Fibroblast of lung (primary cell): ENCODE results near the gene ABCA7. TPM values are rescaled to one million over a fixed set of nuclear protein-coding genes. Genes with fewer than 3 reads are reported as not detected.

ENCODE experiments used
- DNase-seq, 2 donors: peaks; one replicate each; pipeline versions ENCODE4 v3.0.0 to v3.0.0-alpha.2; 2010; ENCODE audit warnings: low read depth in 2 of 2
- H2AFZ ChIP-seq: 2 replicates; pipeline ENCODE4 v1.5.1; 2012; ENCODE audit warnings: low read length, control low read depth, inconsistent platforms
- H3K27ac ChIP-seq: 2 replicates; pipeline ENCODE4 v1.5.1; 2011; ENCODE audit warnings: low read length, control low read depth; ENCODE audit not compliant: insufficient read depth
- H3K27me3 ChIP-seq: 2 replicates; pipeline ENCODE4 v1.5.1; 2011; ENCODE audit warnings: mild to moderate bottlenecking, low read length; ENCODE audit not compliant: control insufficient read depth, insufficient read depth
- H3K36me3 ChIP-seq: 2 replicates; pipeline ENCODE4 v1.5.1; 2011; ENCODE audit warnings: low read length; ENCODE audit not compliant: control insufficient read depth, insufficient read depth
- H3K4me1 ChIP-seq: 2 replicates; pipeline ENCODE4 v1.5.1; 2011; ENCODE audit warnings: low read length; ENCODE audit not compliant: control insufficient read depth, insufficient read depth; ENCODE audit errors: extremely low read depth
- H3K4me2 ChIP-seq: 2 replicates; pipeline ENCODE4 v1.5.1; 2011; ENCODE audit warnings: low read length, control low read depth; ENCODE audit not compliant: insufficient read depth; ENCODE audit errors: extremely low read depth
- H3K4me3 ChIP-seq, 4 experiments: fragments of 200-600 bp in 1 of 4; sonication (generic) in 1 of 4; replicated peaks in 1 of 4; 2 replicates each; pipeline ENCODE4 v1.5.1; 2011 to 2016; ENCODE audit warnings: low read length in 4 of 4, low read depth in 3 of 4, mild to moderate bottlenecking in 3 of 4, control low read depth in 2 of 4, inconsistent platforms in 1 of 4, mixed read lengths in 1 of 4; ENCODE audit not compliant: insufficient read depth in 1 of 4; ENCODE audit errors: control extremely low read depth in 1 of 4
- H3K79me2 ChIP-seq: 2 replicates; pipeline ENCODE4 v1.5.1; 2012; ENCODE audit warnings: mild to moderate bottlenecking, low read length, inconsistent platforms; ENCODE audit not compliant: control insufficient read depth, insufficient read depth
- H3K9ac ChIP-seq: 2 replicates; pipeline ENCODE4 v1.5.1; 2011; ENCODE audit warnings: mild to moderate bottlenecking, low read length, control low read depth; ENCODE audit not compliant: insufficient read depth
- H3K9me3 ChIP-seq: 2 replicates; pipeline ENCODE4 v1.5.1; 2012; ENCODE audit warnings: low read depth, low read length; ENCODE audit not compliant: control insufficient read depth, insufficient read depth
- H4K20me1 ChIP-seq: 2 replicates; pipeline ENCODE4 v1.5.1; 2011; ENCODE audit warnings: low read length; ENCODE audit not compliant: control insufficient read depth, insufficient read depth; ENCODE audit errors: extremely low read depth
- CTCF ChIP-seq, 2 donors: IDR thresholded peaks in 1 of 2; conservative IDR thresholded peaks in 1 of 2; 1 replicate in 1 of 2; 2 replicates in 1 of 2; pipeline ENCODE4 v1.5.1; 2011 to 2012; ENCODE audit warnings: low read length in 2 of 2, control low read depth in 1 of 2, inconsistent platforms in 1 of 2, low read depth in 1 of 2, mild to moderate bottlenecking in 1 of 2
- EZH2 ChIP-seq: IDR thresholded peaks from 2 replicates; pipeline ENCODE4 v1.5.1; 2012; ENCODE audit warnings: low read length, control low read depth, mild to moderate bottlenecking; ENCODE audit errors: missing control alignments
- polyA plus RNA-seq, 2 donors: library from polyadenylated mRNA; depleted of rRNA in 1 of 2; stranded (reverse) in 1 of 2; unstranded in 1 of 2; fragments of >200 nt; gene quantifications; 2 replicates each; pipeline ENCODE4 v1.2.1, GENCODE V29; 2011 to 2012; ENCODE audit warnings: missing spikeins in 1 of 2
- total RNA-seq: library from RNA; depleted of rRNA; stranded (reverse); fragments of >200 nt; gene quantifications from 2 replicates; pipeline ENCODE4 v1.2.1, GENCODE V29; 2014

Gene ABCA7
- total and polyA plus RNA-seq, 2 donors (not counting 1 experiment from before 2014, with no cell fraction given) = 2.2 to 9.7 TPM

GRCh38 chr19:1082928-1083816, 43.3 kb downstream of the ABCA7 start:
- no peak overlapping the region for H3K9ac ChIP-seq
- H3K4me3 ChIP-seq = no peak overlapping the region
- no peaks in the 10 kb centered on the region for H4K20me1 ChIP-seq
- H3K4me2 ChIP-seq = no peak overlapping the region
- no peaks in the 10 kb centered on the region for H3K79me2 ChIP-seq
- no peak overlapping the region for H3K27ac ChIP-seq
- no peaks in the 10 kb centered on the region for H3K27me3 ChIP-seq
- H2AFZ ChIP-seq = no peak overlapping the region
- TF ChIP-seq EZH2 = no peak
- TF ChIP-seq CTCF (conservative IDR thresholded peaks at IDR 0.05 in 1 of 2, IDR thresholded peaks at IDR 0.05 in 1 of 2; ENCODE audit: low read depth in 1 of 2, low read length in 2 of 2) = no peak
- DNase-seq = no peak
- no peaks in the 10 kb centered on the region for H3K9me3 ChIP-seq
- peaks cover 3% of the 10 kb centered on the region for H3K36me3 ChIP-seq
- H3K4me1 ChIP-seq = no peaks in the 10 kb centered on the region

GRCh38 chr19:1084024-1084868, 44.3 kb downstream of the ABCA7 start:
- no peak for DNase-seq
- Histone ChIP-seq H3K36me3 (peaks cover 11% of the 10 kb centered on the region), H4K20me1 (no peaks in the 10 kb centered on the region), H3K4me3 (no peak overlapping the region), H3K27ac (no peak overlapping the region), H3K9me3 (no peaks in the 10 kb centered on the region), H3K4me2 (no peak overlapping the region), H3K27me3 (no peaks in the 10 kb centered on the region), H3K4me1 (no peaks in the 10 kb centered on the region), H2AFZ (no peak overlapping the region), H3K79me2 (no peaks in the 10 kb centered on the region), H3K9ac (no peak overlapping the region)
- TF ChIP-seq CTCF (conservative IDR thresholded peaks at IDR 0.05 in 1 of 2, IDR thresholded peaks at IDR 0.05 in 1 of 2; ENCODE audit: low read depth in 1 of 2, low read length in 2 of 2) = no peak
- no peak for TF ChIP-seq EZH2

- DNase-seq = no peak
- H3K27me3 ChIP-seq = no peaks in the 10 kb centered on the region
- H3K9ac ChIP-seq = no peak overlapping the region
- TF ChIP-seq EZH2 (no peak), CTCF (conservative IDR thresholded peaks at IDR 0.05 in 1 of 2, IDR thresholded peaks at IDR 0.05 in 1 of 2; ENCODE audit: low read depth in 1 of 2, low read length in 2 of 2) (no peak)
- H3K79me2 ChIP-seq = no peaks in the 10 kb centered on the region
- H3K36me3 ChIP-seq = peaks cover 11% of the 10 kb centered on the region
- no peak overlapping the region for H3K4me3 ChIP-seq
- no peaks in the 10 kb centered on the region for H3K9me3 ChIP-seq
- H3K27ac ChIP-seq = no peak overlapping the region
- no peak overlapping the region for H3K4me2 ChIP-seq
- H3K4me1 ChIP-seq = no peaks in the 10 kb centered on the region
- no peaks in the 10 kb centered on the region for H4K20me1 ChIP-seq
- H2AFZ ChIP-seq = no peak overlapping the region
These were observed 45.2 kb downstream of the ABCA7 start for GRCh38 chr19:1085053-1085658.
